ENCODE data around the gene MTX1.
A peak's percentile ranks its signal among the peaks of the same experiment; 100 is the strongest.

Gene MTX1

DNA sequence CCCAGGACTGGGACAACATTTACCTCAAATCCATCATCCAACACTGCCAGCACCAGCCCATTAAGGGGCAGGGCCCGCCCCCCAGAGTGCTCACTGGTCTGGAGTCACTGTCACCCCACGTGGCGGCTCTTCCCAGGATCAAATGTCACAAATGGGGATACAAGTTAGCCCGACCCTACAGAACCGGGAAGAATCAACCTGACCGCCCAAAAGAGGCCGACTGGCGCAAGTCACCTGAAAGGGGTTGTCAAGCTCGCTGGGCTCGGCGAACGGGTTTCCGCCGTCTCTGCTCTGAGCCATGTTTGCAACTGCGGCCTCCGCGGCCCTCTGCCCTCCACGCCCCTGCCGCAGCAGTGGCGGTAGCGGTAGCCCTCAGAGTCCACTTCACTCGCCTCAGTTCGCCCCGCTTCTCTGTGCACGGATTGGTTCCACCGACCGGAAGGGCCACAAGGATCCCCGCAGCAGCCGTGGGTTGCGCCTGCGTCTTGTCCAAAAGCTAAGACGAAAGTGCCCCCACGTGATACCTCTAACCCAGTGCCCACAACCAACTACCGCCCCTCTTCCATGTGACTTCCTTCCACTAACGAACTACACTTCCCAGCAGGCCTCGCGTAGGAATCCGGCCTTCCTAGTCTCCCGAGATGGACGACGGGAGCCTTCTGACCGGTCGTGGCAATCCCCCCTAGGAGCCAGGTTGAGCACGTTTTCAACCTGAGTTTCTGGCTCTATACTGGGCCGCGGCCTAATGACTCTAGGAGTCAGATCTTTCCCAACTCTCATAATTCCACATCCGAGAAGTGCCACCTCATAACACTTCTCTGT lies 53.6 kb downstream of the MTX1 start, which contains the start of gene SCAMP3:
TSS of gene SCAMP3 (minus strand) at position 509 of the 822 bp plus-strand sequence. CDS start at position 300, 209 bp downstream.
- DNase-seq (ENCODE audit: low spot score) = peak; percentile 97
- in situ Hi-C loops (cut with MboI; ENCODE audit: low sequenced_read_pairs, unreplicated experiment) = no loop called here
- TF ChIP-seq, protein P1, sequence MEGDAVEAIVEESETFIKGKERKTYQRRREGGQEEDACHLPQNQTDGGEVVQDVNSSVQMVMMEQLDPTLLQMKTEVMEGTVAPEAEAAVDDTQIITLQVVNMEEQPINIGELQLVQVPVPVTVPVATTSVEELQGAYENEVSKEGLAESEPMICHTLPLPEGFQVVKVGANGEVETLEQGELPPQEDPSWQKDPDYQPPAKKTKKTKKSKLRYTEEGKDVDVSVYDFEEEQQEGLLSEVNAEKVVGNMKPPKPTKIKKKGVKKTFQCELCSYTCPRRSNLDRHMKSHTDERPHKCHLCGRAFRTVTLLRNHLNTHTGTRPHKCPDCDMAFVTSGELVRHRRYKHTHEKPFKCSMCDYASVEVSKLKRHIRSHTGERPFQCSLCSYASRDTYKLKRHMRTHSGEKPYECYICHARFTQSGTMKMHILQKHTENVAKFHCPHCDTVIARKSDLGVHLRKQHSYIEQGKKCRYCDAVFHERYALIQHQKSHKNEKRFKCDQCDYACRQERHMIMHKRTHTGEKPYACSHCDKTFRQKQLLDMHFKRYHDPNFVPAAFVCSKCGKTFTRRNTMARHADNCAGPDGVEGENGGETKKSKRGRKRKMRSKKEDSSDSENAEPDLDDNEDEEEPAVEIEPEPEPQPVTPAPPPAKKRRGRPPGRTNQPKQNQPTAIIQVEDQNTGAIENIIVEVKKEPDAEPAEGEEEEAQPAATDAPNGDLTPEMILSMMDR (IDR thresholded peaks at IDR 0.05; ENCODE audit: borderline replicate concordance, control extremely low read depth, extremely low read depth, insufficient read depth, missing control alignments) = no peak

- in situ Hi-C loops (cut with MboI; ENCODE audit: low sequenced_read_pairs, unreplicated experiment) = no loop called here
- TF ChIP-seq, protein P1 (IDR thresholded peaks at IDR 0.05; ENCODE audit: borderline replicate concordance, control extremely low read depth, extremely low read depth, insufficient read depth, missing control alignments) = no peak
- no peak for DNase-seq (ENCODE audit: low spot score)
Observed at GRCh38 chr1:155263067-155263466, 54.6 kb downstream of the MTX1 start.

All from GM13976 (cell line).